Kidney (tissue), 14 donors: Measurements from ENCODE around the gene ZBTB9. TPM values are rescaled to one million over a fixed set of nuclear protein-coding genes. Genes with fewer than 3 reads are reported as not detected.

Experiments used
- DNase-seq, 5 donors: peaks; one replicate each; pipeline ENCODE4 v3.0.0-alpha.2; 2013 to 2020
- FAIRE-seq: peaks from 2 replicates; lab custom pipeline; 2012; peaks lifted over from hg19 to GRCh38; lab: Jason Lieb, UNC
- H3K27ac ChIP-seq, 2 donors: one replicate each; pipeline ENCODE4 v1.7.0; 2013; ENCODE audit warnings: low read depth in 2 of 2, low read length in 2 of 2, inconsistent platforms in 1 of 2
- H3K27me3 ChIP-seq: one replicate; pipeline ENCODE4 v1.7.1; 2013; ENCODE audit warnings: low read length, inconsistent platforms; ENCODE audit not compliant: control insufficient read depth, insufficient read depth
- H3K36me3 ChIP-seq, 3 donors: one replicate each; pipeline versions ENCODE4 v1.7.0 to v1.7.1; 2013; ENCODE audit warnings: low read length in 3 of 3, control low read depth in 1 of 3, inconsistent platforms in 1 of 3; ENCODE audit not compliant: insufficient read depth in 3 of 3, control insufficient read depth in 2 of 3
- H3K4me1 ChIP-seq, 3 donors: one replicate each; pipeline versions ENCODE4 v1.7.0 to v1.7.1; 2013; ENCODE audit warnings: low read length in 3 of 3, inconsistent platforms in 1 of 3, low read depth in 1 of 3; ENCODE audit not compliant: control insufficient read depth in 2 of 3, insufficient read depth in 2 of 3
- H3K4me3 ChIP-seq, 3 donors: one replicate each; pipeline versions ENCODE4 v1.7.0 to v1.8.1; 2013; ENCODE audit warnings: low read length in 3 of 3, control low read depth in 1 of 3, inconsistent platforms in 1 of 3
- H3K9ac ChIP-seq, 3 donors: one replicate each; pipeline versions ENCODE4 v1.7.0 to v1.7.1; 2013; ENCODE audit warnings: low read length in 3 of 3, control low read depth in 1 of 3, inconsistent platforms in 1 of 3
- H3K9me3 ChIP-seq, 3 donors: one replicate each; pipeline versions ENCODE4 v1.7.0 to v1.7.1; 2013; ENCODE audit warnings: low read length in 3 of 3, control low read depth in 1 of 3, inconsistent platforms in 1 of 3; ENCODE audit not compliant: control insufficient read depth in 2 of 3, insufficient read depth in 1 of 3
- intact Hi-C: fragments of 100-400 bp; cut with DNase I; formaldehyde crosslinking; loops from one replicate; pipeline ENCODE4 v1.11.1; 2022
- polyA plus RNA-seq: library from polyadenylated mRNA; stranded (reverse); fragments of 350-450 nt; fragmentation: Illumina TruSeq; extraction: RNeasy Lipid Tissue Mini Kit (QIAGEN cat#74804); gene quantifications from one replicate; pipeline ENCODE4 v1.2.3, GENCODE V29; 2014; ENCODE audit warnings: low read depth, low replicate concordance; ENCODE audit not compliant: insufficient read depth
- total RNA-seq: library from RNA; stranded (reverse); fragmentation: NEBNext Ultra II Directional; extraction: Animal tissue kit (Norgen Biotek cat#: 25700); gene quantifications from one replicate; pipeline ENCODE4 v1.2.1, GENCODE V29; 2021
- TF ChIP-seq, protein P1 (sequence below): IDR thresholded peaks from 3 replicates; pipeline ENCODE4 v1.5.1; 2012; ENCODE audit warnings: mild to moderate bottlenecking, moderate library complexity, borderline replicate concordance; ENCODE audit not compliant: insufficient read depth; ENCODE audit errors: extremely low read depth
- donor health status: control.
- donor health status: control.
- donor health status: control.
- donor health status: control.
- donor health status: control.
- donor health status: DM: yes; HTN: yes; CAD: no.
- donor health status: Normal renal cell carcinoma (clear cell type).

The ZBTB9 gene
- total and polyA plus RNA-seq, 2 donors from 2014 or later = 6.4 to 11.5 TPM

DNA sequence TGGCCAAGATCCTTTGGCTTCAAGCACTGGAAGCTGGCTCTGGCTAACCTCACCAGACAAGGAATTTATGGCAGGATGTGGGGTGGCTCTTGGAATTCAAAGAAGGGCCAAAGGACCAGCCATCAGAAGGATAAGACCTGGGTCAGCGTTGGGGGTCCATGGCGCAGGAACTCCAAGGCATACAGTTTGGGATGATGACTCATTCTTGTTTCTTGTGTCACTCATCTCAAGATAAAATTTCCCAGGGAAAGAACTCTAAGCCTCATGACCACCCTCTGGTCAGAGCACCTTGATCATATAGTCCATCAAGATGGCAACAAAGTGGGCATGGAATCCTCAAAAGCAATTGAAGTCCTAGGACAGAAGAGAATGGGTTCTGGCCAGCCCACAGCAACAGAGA is 4.8 kb downstream of the ZBTB9 start:
- intact Hi-C loops = no loop called here
- Histone ChIP-seq H3K4me1 (peaks cover 0 to 6% (median 0%) of the 10 kb centered on the region in 3 donors), H3K9me3 (no peaks in the 10 kb centered on the region), H3K9ac (no peak overlapping the region), H3K4me3 (no peak overlapping the region), H3K36me3 (peaks cover 0 to 3% (median 3%) of the 10 kb centered on the region in 3 donors), H3K27ac (no peak overlapping the region), H3K27me3 (no peaks in the 10 kb centered on the region)
- DNase-seq (no peak), FAIRE-seq (no peak)
- TF ChIP-seq, protein P1, sequence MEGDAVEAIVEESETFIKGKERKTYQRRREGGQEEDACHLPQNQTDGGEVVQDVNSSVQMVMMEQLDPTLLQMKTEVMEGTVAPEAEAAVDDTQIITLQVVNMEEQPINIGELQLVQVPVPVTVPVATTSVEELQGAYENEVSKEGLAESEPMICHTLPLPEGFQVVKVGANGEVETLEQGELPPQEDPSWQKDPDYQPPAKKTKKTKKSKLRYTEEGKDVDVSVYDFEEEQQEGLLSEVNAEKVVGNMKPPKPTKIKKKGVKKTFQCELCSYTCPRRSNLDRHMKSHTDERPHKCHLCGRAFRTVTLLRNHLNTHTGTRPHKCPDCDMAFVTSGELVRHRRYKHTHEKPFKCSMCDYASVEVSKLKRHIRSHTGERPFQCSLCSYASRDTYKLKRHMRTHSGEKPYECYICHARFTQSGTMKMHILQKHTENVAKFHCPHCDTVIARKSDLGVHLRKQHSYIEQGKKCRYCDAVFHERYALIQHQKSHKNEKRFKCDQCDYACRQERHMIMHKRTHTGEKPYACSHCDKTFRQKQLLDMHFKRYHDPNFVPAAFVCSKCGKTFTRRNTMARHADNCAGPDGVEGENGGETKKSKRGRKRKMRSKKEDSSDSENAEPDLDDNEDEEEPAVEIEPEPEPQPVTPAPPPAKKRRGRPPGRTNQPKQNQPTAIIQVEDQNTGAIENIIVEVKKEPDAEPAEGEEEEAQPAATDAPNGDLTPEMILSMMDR = no peak

- FAIRE-seq (no peak), DNase-seq (no peak)
- H3K9ac ChIP-seq = no peak overlapping the region
- no peaks in the 10 kb centered on the region for H3K4me1 ChIP-seq
- H3K27me3 ChIP-seq = no peaks in the 10 kb centered on the region
- H3K27ac ChIP-seq = no peak overlapping the region
- intact Hi-C loops = no loop called here
- H3K4me3 ChIP-seq = no peak overlapping the region
- no peaks in the 10 kb centered on the region for H3K36me3 ChIP-seq
- H3K9me3 ChIP-seq = no peaks in the 10 kb centered on the region
- TF ChIP-seq, protein P1 = no peak
These were observed 11.8 kb downstream of the ZBTB9 start for GRCh38 chr6:33466075-33466735.

DNA sequence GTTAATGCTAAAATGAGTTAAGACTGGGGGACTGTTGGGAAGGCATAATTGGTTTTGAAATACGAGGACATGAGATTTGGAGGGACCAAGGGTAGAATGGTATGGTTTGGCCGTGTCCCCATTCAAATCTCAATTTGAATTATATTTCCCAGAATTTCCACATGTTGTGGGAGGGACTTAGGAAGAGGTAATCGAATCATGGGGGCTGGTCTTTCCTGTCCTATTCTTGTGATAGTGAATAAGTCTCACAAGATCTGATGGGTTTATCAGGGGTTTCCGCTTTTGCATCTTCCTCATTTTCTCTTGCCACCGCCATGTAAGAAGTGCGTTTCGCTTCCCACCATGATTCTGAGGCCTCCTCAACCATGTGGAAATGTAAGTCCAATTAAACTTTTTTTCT is 12.7 kb downstream of the ZBTB9 start:
- intact Hi-C loops = no loop called here
- no peak overlapping the region for H3K27ac ChIP-seq
- DNase-seq (no peak), FAIRE-seq (no peak)
- H3K4me1 ChIP-seq = no peaks in the 10 kb centered on the region
- H3K9ac ChIP-seq = no peak overlapping the region
- TF ChIP-seq, protein P1 = no peak
- no peaks in the 10 kb centered on the region for H3K9me3 ChIP-seq
- no peaks in the 10 kb centered on the region for H3K27me3 ChIP-seq
- no peak overlapping the region for H3K4me3 ChIP-seq
- H3K36me3 ChIP-seq = no peaks in the 10 kb centered on the region
